NCI-H128 (cell line): ENCODE measurements around the gene MAP4K2.

Source experiments
- DNase-seq: peaks from one replicate; lab custom pipeline; 2025; ENCODE audit not compliant: unreplicated experiment; lab: John Stamatoyannopoulos, UW

MAP4K2 gene

GRCh38 chr11:64742087-64742888 lies 60.7 kb downstream of the MAP4K2 start:
- no peak for DNase-seq

- DNase-seq = no peak
Measured at GRCh38 chr11:64741375-64742086, 61.5 kb downstream of the MAP4K2 start.

- DNase-seq = no peak
Measured at GRCh38 chr11:64739871-64740270, 63.1 kb downstream of the MAP4K2 start.

- DNase-seq = no peak
Measured at GRCh38 chr11:64736654-64737053, 66.4 kb downstream of the MAP4K2 start.

GRCh38 chr11:64735725-64736259 lies 67.2 kb downstream of the MAP4K2 start:
- DNase-seq = no peak
